UCSD-AML1 (cell line): ENCODE results near the gene ACLY.
"Not testable (repeated sequence)": the region's sequence is repeated elsewhere in the genome, so short reads cannot be mapped to it uniquely, and the experiment has no call there.

Source experiments
- DNase-seq: peaks from one replicate; lab custom pipeline; 2025; ENCODE audit not compliant: unreplicated experiment; lab: John Stamatoyannopoulos, UW

ACLY gene

DNA sequence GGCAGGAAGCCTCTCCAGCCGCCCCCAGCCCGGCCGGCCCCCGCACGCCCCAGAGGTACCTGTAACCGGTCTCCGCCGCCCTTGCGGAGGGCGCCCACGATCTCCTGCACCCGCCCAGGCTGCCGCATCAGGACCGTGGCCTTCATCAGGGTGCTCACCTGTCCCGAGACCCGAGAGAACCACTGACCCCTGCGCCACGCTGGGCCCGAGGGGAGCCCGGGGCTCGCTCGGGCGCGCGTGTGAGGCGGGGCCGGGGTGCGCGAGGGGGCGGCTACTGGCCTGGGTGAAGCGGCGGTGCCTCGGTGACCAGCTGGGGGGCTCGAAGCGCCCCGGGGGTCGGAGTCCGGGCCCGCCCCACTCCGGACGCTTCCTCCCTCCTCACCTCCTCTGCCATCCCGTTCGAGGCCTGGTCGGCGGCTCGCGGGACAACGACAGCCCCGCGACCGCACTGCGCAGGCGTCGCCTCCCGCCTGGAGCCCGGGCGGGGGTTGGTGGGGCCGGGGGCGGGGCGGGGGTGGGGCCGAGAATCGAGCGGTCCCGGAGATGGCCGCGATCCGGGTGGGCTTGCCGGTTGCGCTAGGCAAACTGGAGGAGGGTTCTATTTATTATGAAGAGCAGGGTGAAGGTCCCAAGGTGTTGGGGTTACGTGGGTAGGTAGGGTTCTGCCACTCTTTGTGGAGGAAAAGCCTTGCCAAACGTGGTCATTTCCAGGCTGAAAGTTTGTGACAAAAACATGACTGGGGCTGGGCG, 82.8 kb downstream of the ACLY start, which contains the start of gene NT5C3B:
TSS of gene NT5C3B (minus strand) at position 433 of the 750 bp plus-strand sequence. CDS start at position 394, 39 bp downstream.
- no peak for DNase-seq

- no peak for DNase-seq
Measured at GRCh38 chr17:41835214-41835799, 83.4 kb downstream of the ACLY start.

DNA sequence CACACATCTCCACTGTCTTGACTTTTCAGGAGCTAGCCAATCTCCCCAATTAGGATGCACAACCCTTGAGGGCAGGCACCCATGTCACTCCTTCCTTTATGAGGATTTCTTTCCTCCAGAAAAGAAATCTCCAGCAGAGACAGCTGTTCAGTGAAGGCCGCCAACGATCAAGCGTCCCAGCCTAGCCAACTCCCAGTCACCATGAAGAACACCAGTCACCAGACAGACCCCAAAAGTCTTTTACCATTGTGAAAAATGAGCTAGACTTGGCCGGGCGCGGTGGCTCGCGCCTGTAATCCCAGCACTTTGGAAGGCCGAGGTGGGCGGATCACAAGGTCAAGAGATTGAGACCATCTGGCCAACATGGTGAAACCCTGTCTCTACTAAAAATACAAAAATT, 88.8 kb downstream of the ACLY start:
- DNase-seq, result not testable (repeated sequence)

DNA sequence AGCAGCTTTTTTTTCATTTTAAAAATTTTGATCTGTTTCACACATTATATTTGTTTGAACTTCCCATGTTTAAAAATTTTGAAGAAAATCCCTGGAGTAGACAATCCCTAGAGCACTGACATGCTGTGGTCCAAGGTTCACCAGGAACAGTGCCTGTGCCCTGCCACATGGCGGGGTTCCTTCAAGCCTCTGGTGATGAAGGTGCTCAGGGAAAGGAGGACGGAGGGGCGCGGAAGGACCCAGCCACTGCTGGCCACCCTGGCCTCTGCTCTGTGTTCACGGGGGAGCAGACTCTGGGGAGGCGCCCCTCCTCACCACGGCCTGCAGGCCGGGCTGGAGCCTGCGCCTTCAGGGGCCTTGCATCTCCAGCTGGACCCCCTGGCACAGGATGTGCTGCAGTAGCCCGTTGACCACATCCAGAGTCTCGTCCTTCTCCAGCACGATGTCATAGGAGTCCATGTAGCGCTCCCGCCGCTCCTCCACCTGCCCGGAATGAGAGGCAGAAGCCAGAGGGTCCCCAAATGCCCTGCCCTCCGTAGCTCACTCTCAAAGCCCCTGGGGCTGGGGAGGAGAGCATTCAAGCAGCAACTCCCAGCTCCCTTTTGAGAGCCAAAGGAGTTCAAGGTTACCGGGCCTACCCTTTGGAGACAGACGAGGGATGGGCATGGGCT, 93.4 kb downstream of the ACLY start:
- no peak for DNase-seq

DNA sequence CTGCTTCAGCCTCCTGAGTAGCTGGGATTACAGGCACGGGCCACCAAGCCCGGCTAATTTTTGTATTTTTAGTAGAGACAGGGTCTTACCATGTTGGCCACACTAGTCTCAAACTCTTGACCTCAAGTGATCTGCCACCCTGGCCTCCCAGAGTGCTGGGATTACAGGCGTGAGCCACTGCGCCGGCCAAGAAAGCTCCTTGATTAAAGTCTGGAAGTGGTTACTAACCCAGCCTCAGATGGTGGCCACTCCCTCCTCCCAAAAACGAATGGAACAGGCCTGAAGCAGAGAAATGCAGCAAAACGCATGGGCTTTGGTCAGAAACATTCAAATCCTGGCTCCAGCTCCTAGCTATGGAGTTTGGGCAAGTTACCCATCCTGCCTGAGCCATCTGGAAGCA, 94.7 kb downstream of the ACLY start:
- DNase-seq, result no peak

GRCh38 chr17:41823580-41823979, 95.2 kb downstream of the ACLY start:
- DNase-seq, result no peak

DNA sequence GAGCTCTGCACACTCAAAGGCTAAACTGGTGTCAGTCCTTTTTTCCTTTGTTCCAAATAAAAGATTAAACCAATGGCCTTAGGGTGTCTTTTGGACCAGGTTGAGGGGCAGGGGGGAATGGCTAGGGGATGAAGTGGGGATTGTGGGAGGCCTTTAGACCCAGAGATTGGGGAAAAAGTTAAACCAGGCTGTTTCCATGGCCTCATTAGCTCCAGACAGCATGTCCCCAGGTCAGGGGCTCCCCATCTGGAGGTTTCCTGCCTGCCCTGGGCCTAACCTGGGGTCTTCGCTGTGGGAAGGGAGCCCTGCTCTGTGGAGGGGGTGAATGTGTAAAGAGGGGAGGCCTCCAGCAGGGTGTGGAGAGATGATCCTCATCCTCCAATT, 95.6 kb downstream of the ACLY start:
- no peak for DNase-seq

DNA sequence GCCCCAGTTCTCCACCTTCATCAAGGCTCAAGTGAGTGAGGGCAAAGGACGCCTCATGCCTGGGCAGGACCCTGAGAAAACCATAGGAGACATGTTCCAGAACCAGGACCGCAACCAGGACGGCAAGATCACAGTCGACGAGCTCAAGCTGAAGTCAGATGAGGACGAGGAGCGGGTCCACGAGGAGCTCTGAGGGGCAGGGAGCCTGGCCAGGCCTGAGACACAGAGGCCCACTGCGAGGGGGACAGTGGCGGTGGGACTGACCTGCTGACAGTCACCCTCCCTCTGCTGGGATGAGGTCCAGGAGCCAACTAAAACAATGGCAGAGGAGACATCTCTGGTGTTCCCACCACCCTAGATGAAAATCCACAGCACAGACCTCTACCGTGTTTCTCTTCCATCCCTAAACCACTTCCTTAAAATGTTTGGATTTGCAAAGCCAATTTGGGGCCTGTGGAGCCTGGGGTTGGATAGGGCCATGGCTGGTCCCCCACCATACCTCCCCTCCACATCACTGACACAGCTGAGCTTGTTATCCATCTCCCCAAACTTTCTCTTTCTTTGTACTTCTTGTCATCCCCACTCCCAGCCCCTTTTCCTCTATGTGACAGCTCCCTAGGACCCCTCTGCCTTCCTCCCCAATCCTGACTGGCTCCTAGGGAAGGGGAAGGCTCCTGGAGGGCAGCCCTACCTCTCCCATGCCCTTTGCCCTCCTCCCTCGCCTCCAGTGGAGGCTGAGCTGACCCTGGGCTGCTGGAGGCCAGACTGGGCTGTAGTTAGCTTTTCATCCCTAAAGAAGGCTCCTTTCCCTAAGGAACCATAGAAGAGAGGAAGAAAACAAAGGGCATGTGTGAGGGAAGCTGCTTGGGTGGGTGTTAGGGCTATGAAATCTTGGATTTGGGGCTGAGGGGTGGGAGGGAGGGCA, 96.3 kb downstream of the ACLY start:
- DNase-seq, result no peak

DNA sequence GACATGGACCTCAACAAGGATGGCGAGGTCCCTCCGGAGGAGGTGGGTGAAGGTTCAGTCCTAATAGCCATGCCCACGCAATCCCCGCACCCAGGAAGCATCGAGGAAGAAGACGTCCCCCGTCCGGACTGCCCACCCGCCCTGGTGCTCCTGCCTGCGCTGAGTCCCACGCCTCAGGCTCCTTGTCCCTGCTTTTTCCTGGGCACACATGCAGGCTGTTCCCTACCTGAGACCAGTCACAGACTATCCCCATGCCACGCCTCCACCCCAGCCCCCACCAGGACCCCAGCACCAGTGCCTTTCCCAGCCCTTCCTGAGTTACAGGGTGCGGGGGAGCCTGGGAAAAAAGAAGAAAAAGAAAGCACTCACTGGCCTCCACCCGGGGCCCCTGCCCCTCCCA, 97.0 kb downstream of the ACLY start:
- DNase-seq, result no peak

GRCh38 chr17:41818024-41818423, 100.7 kb downstream of the ACLY start:
- no peak for DNase-seq
